H9 (cell line): ENCODE measurements around the gene LARGE1. TPM values are rescaled to one million over a fixed set of nuclear protein-coding genes. Genes with fewer than 3 reads are reported as not detected.

ENCODE experiments used
- DNase-seq: peaks from one replicate; pipeline ENCODE4 v3.0.0-alpha.2; 2017
- H2AFZ ChIP-seq: one replicate; pipeline ENCODE4 v1.6.1; 2013; ENCODE audit warnings: mild to moderate bottlenecking, low read length, control low read depth, moderate library complexity
- H2AK5ac ChIP-seq: 2 replicates; pipeline ENCODE4 v1.6.1; 2013; ENCODE audit warnings: low read length, control low read depth, mixed read lengths; ENCODE audit not compliant: insufficient read length
- H2BK120ac ChIP-seq: one replicate; pipeline ENCODE4 v1.6.1; 2013; ENCODE audit warnings: low read depth, mild to moderate bottlenecking, low read length, control low read depth, inconsistent platforms; ENCODE audit not compliant: poor library complexity, severe bottlenecking
- H2BK12ac ChIP-seq: 2 replicates; pipeline ENCODE4 v1.6.1; 2013; ENCODE audit warnings: low read length, control low read depth, mixed read lengths, low read depth; ENCODE audit not compliant: insufficient read length
- H2BK15ac ChIP-seq: 2 replicates; pipeline ENCODE4 v1.6.1; 2013; ENCODE audit warnings: low read depth, low read length, control low read depth
- H2BK20ac ChIP-seq: one replicate; pipeline ENCODE4 v1.6.1; 2013; ENCODE audit warnings: low read depth, mild to moderate bottlenecking, low read length, control low read depth, inconsistent platforms; ENCODE audit not compliant: poor library complexity, severe bottlenecking
- H2BK5ac ChIP-seq: 2 replicates; pipeline ENCODE4 v1.6.1; 2013; ENCODE audit warnings: low read length, control low read depth, mixed read lengths; ENCODE audit not compliant: insufficient read length
- H3K14ac ChIP-seq: 2 replicates; pipeline ENCODE4 v1.6.1; 2013; ENCODE audit warnings: low read length, control low read depth; ENCODE audit not compliant: insufficient read depth
- H3K18ac ChIP-seq: 2 replicates; pipeline ENCODE4 v1.6.1; 2013; ENCODE audit warnings: low read depth, mild to moderate bottlenecking, mixed read lengths, low read length, control low read depth; ENCODE audit not compliant: insufficient read length
- H3K23ac ChIP-seq: 2 replicates; pipeline ENCODE4 v1.6.1; 2013; ENCODE audit warnings: low read length, control low read depth, mixed read lengths, low read depth; ENCODE audit not compliant: insufficient read length
- H3K23me2 ChIP-seq: 2 replicates; pipeline ENCODE4 v1.6.1; 2013; ENCODE audit warnings: low read depth, mild to moderate bottlenecking, mixed read lengths, low read length, control low read depth; ENCODE audit not compliant: insufficient read length, poor library complexity, severe bottlenecking
- H3K27ac ChIP-seq: 2 replicates; pipeline ENCODE4 v1.5.1; 2013; ENCODE audit warnings: low read length, control low read depth, mixed read lengths, low read depth; ENCODE audit not compliant: insufficient read length
- H3K27me3 ChIP-seq: 2 replicates; pipeline ENCODE4 v1.6.1; 2013; ENCODE audit warnings: low read length, control low read depth, inconsistent platforms; ENCODE audit not compliant: insufficient read depth
- H3K4ac ChIP-seq: 2 replicates; pipeline ENCODE4 v1.6.1; 2013; ENCODE audit warnings: low read depth, mild to moderate bottlenecking, control low read depth, inconsistent platforms, low read length, moderate library complexity
- H3K4me1 ChIP-seq: 2 replicates; pipeline ENCODE4 v1.6.1; 2013; ENCODE audit warnings: low read length, control low read depth, inconsistent platforms; ENCODE audit not compliant: insufficient read depth
- H3K4me2 ChIP-seq: 2 replicates; pipeline ENCODE4 v1.6.1; 2013; ENCODE audit warnings: low read length, control low read depth, mixed read lengths; ENCODE audit not compliant: insufficient read length, insufficient read depth
- H3K56ac ChIP-seq: 2 replicates; pipeline ENCODE4 v1.6.1; 2013; ENCODE audit warnings: low read depth, mild to moderate bottlenecking, mixed read lengths, low read length, control low read depth; ENCODE audit not compliant: insufficient read length
- H3K79me1 ChIP-seq: 2 replicates; pipeline ENCODE4 v1.6.1; 2013; ENCODE audit warnings: low read depth, mild to moderate bottlenecking, moderate library complexity, low read length, control low read depth, inconsistent platforms; ENCODE audit not compliant: insufficient read depth, poor library complexity, severe bottlenecking
- H3K79me2 ChIP-seq: 2 replicates; pipeline ENCODE4 v1.6.1; 2013; ENCODE audit warnings: low read length, control low read depth, inconsistent platforms; ENCODE audit not compliant: insufficient read depth
- H3K9ac ChIP-seq: 2 replicates; pipeline ENCODE4 v1.6.1; 2013; ENCODE audit warnings: low read length, control low read depth, mixed read lengths; ENCODE audit not compliant: insufficient read length; ENCODE audit errors: extremely low read depth
- H3K9me3 ChIP-seq: one replicate; pipeline ENCODE4 v1.6.1; 2013; ENCODE audit warnings: low read depth, low read length, inconsistent platforms; ENCODE audit not compliant: control insufficient read depth
- H3T11ph ChIP-seq: one replicate; pipeline ENCODE4 v1.6.1; 2013; ENCODE audit warnings: mild to moderate bottlenecking, low read length, control low read depth, inconsistent platforms
- H4K20me1 ChIP-seq: one replicate; pipeline ENCODE4 v1.6.1; 2013; ENCODE audit not compliant: control insufficient read depth, insufficient read length, insufficient read depth
- H4K5ac ChIP-seq: 2 replicates; pipeline ENCODE4 v1.6.1; 2013; ENCODE audit warnings: low read depth, mild to moderate bottlenecking, mixed read lengths, low read length, control low read depth; ENCODE audit not compliant: insufficient read length
- H4K8ac ChIP-seq: replicated peaks from 2 replicates; pipeline ENCODE4 v1.6.1; 2013; ENCODE audit warnings: low read length, control low read depth, mixed read lengths, low read depth; ENCODE audit not compliant: insufficient read length
- H4K91ac ChIP-seq: 2 replicates; pipeline ENCODE4 v1.6.1; 2013; ENCODE audit warnings: low read depth, mild to moderate bottlenecking, moderate library complexity, mixed read lengths, low read length, control low read depth; ENCODE audit not compliant: insufficient read length
- H3K27ac Mint-ChIP-seq, 3 experiments: 2 replicates in 2 of 3; 3 replicates in 1 of 3; pipeline ENCODE4 v1.8.0; 2020 to 2021; ENCODE audit warnings: mixed read lengths in 3 of 3, mild to moderate bottlenecking in 1 of 3, moderate library complexity in 1 of 3
- H3K27me3 Mint-ChIP-seq: 2 replicates; pipeline ENCODE4 v1.8.0; 2021; ENCODE audit warnings: low read depth, mild to moderate bottlenecking, moderate library complexity, mixed read lengths
- H3K36me3 Mint-ChIP-seq, 3 experiments: 2 replicates in 2 of 3; 3 replicates in 1 of 3; pipeline ENCODE4 v1.8.0; 2020 to 2021; ENCODE audit warnings: low read depth in 3 of 3, mixed read lengths in 3 of 3; ENCODE audit not compliant: insufficient read depth in 1 of 3
- H3K4me1 Mint-ChIP-seq, 2 experiments: 2 replicates each; pipeline ENCODE4 v1.8.0; 2020; ENCODE audit warnings: mixed read lengths in 2 of 2
- H3K4me3 Mint-ChIP-seq, 2 experiments: 2 replicates in 1 of 2; 3 replicates in 1 of 2; pipeline ENCODE4 v1.8.0; 2020 to 2021; ENCODE audit warnings: mild to moderate bottlenecking in 2 of 2, mixed read lengths in 2 of 2, moderate library complexity in 1 of 2
- H3K9me3 Mint-ChIP-seq, 2 experiments: 2 replicates in 1 of 2; 3 replicates in 1 of 2; pipeline ENCODE4 v1.8.0; 2020; ENCODE audit warnings: mild to moderate bottlenecking in 2 of 2, mixed read lengths in 2 of 2, moderate library complexity in 1 of 2
- CTCF ChIP-seq: fragments of 200-600 bp; sonication (generic); conservative IDR thresholded peaks from 3 replicates; pipeline ENCODE4 v1.8.0; 2021; ENCODE audit warnings: antibody characterized with exemption, mild to moderate bottlenecking
- WGBS: extraction: QIAGEN DNeasy Blood & Tissue Kit; methylation state at CpG from one replicate; pipeline ENCODE4 v1.1.7; 2013; ENCODE audit warnings: missing lambda C conversion rate, low lambda C conversion rate, mixed read lengths; ENCODE audit not compliant: insufficient read length; ENCODE audit errors: extremely low coverage; 5-methylcytosine and 5-hydroxymethylcytosine counted together
- total RNA-seq: library from RNA; stranded (reverse); gene quantifications from 2 replicates; pipeline ENCODE4 v1.2.1, GENCODE V29; 2021

The LARGE1 gene
- total RNA-seq, 1 experiment from 2014 or later: 43.5 TPM

DNA sequence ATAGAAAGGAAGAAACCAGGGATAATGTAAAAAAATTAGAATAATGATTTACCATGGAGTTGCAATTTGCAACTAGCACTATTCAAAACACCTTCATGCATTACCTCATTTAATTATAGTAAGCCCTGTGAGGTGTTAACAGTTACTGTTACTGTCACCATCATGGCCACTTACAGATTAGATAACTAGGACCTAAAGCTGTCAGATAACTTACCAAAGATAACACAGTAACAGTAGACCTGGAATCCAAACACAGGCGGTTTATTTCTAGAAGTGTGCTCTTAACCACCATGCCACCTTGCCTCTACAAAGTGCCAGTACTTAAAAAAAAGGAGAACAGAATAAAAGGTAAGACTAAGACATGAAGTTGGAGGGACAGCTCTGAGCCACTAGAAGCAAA is 11.1 kb upstream of the LARGE1 start:
- no peak overlapping the region for H2BK120ac ChIP-seq
- H2BK5ac ChIP-seq: no peak overlapping the region
- H3K79me2 ChIP-seq: no peaks in the 10 kb centered on the region
- H3K9ac ChIP-seq: no peak overlapping the region
- Mint-ChIP-seq H3K4me1 (0 out of 4 replicates have a peak, but pooled peaks cover 0 to under 1% of the 10 kb centered on the region in 2 experiments), H3K4me3 (no peak overlapping the region), H3K27me3 (peaks cover 3% of the 10 kb centered on the region), H3K9me3 (no peaks in the 10 kb centered on the region), H3K36me3 (no peaks in the 10 kb centered on the region), H3K27ac (no peak overlapping the region)
- no peak overlapping the region for H4K91ac ChIP-seq
- no peak overlapping the region for H2BK20ac ChIP-seq
- H3T11ph ChIP-seq: no peak overlapping the region
- no peaks in the 10 kb centered on the region for H3K23me2 ChIP-seq
- H3K4me2 ChIP-seq: no peak overlapping the region
- H3K4ac ChIP-seq: no peak overlapping the region
- H2AK5ac ChIP-seq: no peak overlapping the region
- H3K4me1 ChIP-seq: no peaks in the 10 kb centered on the region
- H4K8ac ChIP-seq: no peak overlapping the region
- no peak overlapping the region for H2AFZ ChIP-seq
- H3K18ac ChIP-seq: no peak overlapping the region
- H3K79me1 ChIP-seq: no peaks in the 10 kb centered on the region
- H3K9me3 ChIP-seq: no peaks in the 10 kb centered on the region
- H4K20me1 ChIP-seq: no peaks in the 10 kb centered on the region
- H3K27ac ChIP-seq: no peak overlapping the region
- H2BK15ac ChIP-seq: no peak overlapping the region
- no peak overlapping the region for H2BK12ac ChIP-seq
- H4K5ac ChIP-seq: no peak overlapping the region
- WGBS: no CpG with 5 or more reads among the region's 1 CpG
- TF ChIP-seq CTCF: no peak
- DNase-seq: no peak
- H3K23ac ChIP-seq: no peak overlapping the region
- H3K27me3 ChIP-seq: no peaks in the 10 kb centered on the region
- H3K56ac ChIP-seq: no peak overlapping the region
- H3K14ac ChIP-seq: no peak overlapping the region
